ENCODE measurements around the gene DNLZ. TPM values are rescaled to one million over a fixed set of nuclear protein-coding genes. Genes with fewer than 3 reads are reported as not detected.

DNLZ gene
- total and polyA plus RNA-seq, 10 of the 15 experiments (the other 5 are each of a cell fraction or from before 2014, with no cell fraction given): 0.66 to 29.7 (median 14.7) TPM; not detected in 1

DNA sequence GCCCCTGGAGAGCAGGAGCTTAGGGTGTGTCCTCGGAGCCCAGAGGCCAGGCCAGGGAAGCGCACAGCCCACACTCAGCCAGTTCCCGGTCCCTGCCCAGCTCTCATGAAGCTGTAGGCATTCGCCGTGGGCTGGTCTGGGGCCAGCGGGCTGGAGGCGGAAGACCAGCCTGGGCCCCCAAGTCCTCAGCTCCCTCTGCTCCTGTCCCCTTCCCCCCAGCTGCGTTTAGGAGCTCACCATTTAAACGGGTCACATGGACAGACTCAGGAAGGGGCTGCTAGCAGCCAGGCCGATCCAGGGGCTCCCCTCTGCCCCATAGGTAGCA is 17.4 kb downstream of the DNLZ start:
- ChIA-PET RAD21 (ENCODE audit: unreplicated experiment) (interaction anchor here (1.4 kb wide), 1 partner anchor 139 kb away, joined by 3 read pairs; no protein-coding TSS in a partner anchor), POLR2A (no interaction called here), SMC1A (ENCODE audit: uncharacterized antibody, unreplicated experiment) (no interaction called here), CTCF (no interaction called here)
- no peak overlapping the region for H3K4me3 ChIP-seq
- no peak overlapping the region for H3K9ac ChIP-seq (ENCODE audit: control insufficient read depth, insufficient read depth, low read length)
- no peak overlapping the region for H3K27ac ChIP-seq (ENCODE audit: control insufficient read depth, insufficient read depth)
- no peak overlapping the region for H2AFZ ChIP-seq (ENCODE audit: control insufficient read depth, low read depth, low read length)
- DNase-seq (ENCODE audit: low read depth, low spot score) (no peak), FAIRE-seq (no peak), ATAC-seq (no peak)
- intact Hi-C loops (cut with micrococcal nuclease; ENCODE audit: unreplicated experiment) (no loop called here), in situ Hi-C loops (cut with MboI) (no loop called here)
- TF ChIP-seq, protein P1, sequence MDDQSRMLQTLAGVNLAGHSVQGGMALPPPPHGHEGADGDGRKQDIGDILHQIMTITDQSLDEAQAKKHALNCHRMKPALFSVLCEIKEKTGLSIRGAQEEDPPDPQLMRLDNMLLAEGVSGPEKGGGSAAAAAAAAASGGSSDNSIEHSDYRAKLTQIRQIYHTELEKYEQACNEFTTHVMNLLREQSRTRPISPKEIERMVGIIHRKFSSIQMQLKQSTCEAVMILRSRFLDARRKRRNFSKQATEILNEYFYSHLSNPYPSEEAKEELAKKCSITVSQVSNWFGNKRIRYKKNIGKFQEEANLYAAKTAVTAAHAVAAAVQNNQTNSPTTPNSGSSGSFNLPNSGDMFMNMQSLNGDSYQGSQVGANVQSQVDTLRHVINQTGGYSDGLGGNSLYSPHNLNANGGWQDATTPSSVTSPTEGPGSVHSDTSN (IDR thresholded peaks at IDR 0.05; ENCODE audit: insufficient replicate concordance, low read depth, low read length): no peak
- TF ChIP-seq MTA2 (IDR thresholded peaks at IDR 0.05; ENCODE audit: low read depth) (no peak), MEF2B (IDR thresholded peaks at IDR 0.05; ENCODE audit: partially characterized antibody, poor library complexity, severe bottlenecking) (no peak), NFIC (IDR thresholded peaks at IDR 0.05; ENCODE audit: low read depth, low read length) (no peak), SUZ12 (IDR thresholded peaks at IDR 0.05; ENCODE audit: unreplicated experiment) (no peak), SRF (IDR thresholded peaks at IDR 0.05; ENCODE audit: low read depth in 2 of 2, low read length in 2 of 2) (no peak), TCF12 (IDR thresholded peaks at IDR 0.05; ENCODE audit: low read depth, low read length) (no peak), PML (IDR thresholded peaks at IDR 0.05; ENCODE audit: low read length) (no peak), MYC (IDR thresholded peaks at IDR 0.05; ENCODE audit: insufficient read depth, insufficient read length, insufficient replicate concordance, low read length, severe bottlenecking) (no peak), NR2C1 (IDR thresholded peaks at IDR 0.05) (no peak), ZNF207 (IDR thresholded peaks at IDR 0.05; ENCODE audit: borderline replicate concordance) (no peak), SUPT20H (IDR thresholded peaks at IDR 0.05; ENCODE audit: borderline replicate concordance, control insufficient read depth, low read depth, low read length) (no peak), SREBF2 (IDR thresholded peaks at IDR 0.05; ENCODE audit: low read length) (no peak), PAX5 (IDR thresholded peaks at IDR 0.05; ENCODE audit: borderline replicate concordance, low read depth, low read length) (no peak), ZZZ3 (IDR thresholded peaks at IDR 0.05; ENCODE audit: control insufficient read depth, insufficient read length, low read depth) (no peak)
- TF ChIP-seq, protein P2, sequence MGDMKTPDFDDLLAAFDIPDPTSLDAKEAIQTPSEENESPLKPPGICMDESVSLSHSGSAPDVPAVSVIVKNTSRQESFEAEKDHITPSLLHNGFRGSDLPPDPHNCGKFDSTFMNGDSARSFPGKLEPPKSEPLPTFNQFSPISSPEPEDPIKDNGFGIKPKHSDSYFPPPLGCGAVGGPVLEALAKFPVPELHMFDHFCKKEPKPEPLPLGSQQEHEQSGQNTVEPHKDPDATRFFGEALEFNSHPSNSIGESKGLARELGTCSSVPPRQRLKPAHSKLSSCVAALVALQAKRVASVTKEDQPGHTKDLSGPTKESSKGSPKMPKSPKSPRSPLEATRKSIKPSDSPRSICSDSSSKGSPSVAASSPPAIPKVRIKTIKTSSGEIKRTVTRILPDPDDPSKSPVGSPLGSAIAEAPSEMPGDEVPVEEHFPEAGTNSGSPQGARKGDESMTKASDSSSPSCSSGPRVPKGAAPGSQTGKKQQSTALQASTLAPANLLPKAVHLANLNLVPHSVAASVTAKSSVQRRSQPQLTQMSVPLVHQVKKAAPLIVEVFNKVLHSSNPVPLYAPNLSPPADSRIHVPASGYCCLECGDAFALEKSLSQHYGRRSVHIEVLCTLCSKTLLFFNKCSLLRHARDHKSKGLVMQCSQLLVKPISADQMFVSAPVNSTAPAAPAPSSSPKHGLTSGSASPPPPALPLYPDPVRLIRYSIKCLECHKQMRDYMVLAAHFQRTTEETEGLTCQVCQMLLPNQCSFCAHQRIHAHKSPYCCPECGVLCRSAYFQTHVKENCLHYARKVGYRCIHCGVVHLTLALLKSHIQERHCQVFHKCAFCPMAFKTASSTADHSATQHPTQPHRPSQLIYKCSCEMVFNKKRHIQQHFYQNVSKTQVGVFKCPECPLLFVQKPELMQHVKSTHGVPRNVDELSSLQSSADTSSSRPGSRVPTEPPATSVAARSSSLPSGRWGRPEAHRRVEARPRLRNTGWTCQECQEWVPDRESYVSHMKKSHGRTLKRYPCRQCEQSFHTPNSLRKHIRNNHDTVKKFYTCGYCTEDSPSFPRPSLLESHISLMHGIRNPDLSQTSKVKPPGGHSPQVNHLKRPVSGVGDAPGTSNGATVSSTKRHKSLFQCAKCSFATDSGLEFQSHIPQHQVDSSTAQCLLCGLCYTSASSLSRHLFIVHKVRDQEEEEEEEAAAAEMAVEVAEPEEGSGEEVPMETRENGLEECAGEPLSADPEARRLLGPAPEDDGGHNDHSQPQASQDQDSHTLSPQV (IDR thresholded peaks at IDR 0.05): no peak
- TF ChIP-seq, protein P3, sequence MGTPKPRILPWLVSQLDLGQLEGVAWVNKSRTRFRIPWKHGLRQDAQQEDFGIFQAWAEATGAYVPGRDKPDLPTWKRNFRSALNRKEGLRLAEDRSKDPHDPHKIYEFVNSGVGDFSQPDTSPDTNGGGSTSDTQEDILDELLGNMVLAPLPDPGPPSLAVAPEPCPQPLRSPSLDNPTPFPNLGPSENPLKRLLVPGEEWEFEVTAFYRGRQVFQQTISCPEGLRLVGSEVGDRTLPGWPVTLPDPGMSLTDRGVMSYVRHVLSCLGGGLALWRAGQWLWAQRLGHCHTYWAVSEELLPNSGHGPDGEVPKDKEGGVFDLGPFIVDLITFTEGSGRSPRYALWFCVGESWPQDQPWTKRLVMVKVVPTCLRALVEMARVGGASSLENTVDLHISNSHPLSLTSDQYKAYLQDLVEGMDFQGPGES (IDR thresholded peaks at IDR 0.05): no peak
- TF ChIP-seq, protein P4, sequence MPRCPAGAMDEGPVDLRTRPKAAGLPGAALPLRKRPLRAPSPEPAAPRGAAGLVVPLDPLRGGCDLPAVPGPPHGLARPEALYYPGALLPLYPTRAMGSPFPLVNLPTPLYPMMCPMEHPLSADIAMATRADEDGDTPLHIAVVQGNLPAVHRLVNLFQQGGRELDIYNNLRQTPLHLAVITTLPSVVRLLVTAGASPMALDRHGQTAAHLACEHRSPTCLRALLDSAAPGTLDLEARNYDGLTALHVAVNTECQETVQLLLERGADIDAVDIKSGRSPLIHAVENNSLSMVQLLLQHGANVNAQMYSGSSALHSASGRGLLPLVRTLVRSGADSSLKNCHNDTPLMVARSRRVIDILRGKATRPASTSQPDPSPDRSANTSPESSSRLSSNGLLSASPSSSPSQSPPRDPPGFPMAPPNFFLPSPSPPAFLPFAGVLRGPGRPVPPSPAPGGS (IDR thresholded peaks at IDR 0.05; ENCODE audit: borderline replicate concordance, insufficient read depth, low read depth, low read length, poor library complexity, severe bottlenecking): no peak
- no peaks in the 10 kb centered on the region for H3K9me3 ChIP-seq (replicated peaks; ENCODE audit: control insufficient read depth, insufficient read depth, low read length)
- no peaks in the 10 kb centered on the region; a peak in 1 of 4 replicates for H3K27me3 ChIP-seq (replicated peaks in 1 of 2; ENCODE audit: control insufficient read depth in 2 of 2, insufficient read depth in 2 of 2, low read length in 1 of 2)
- no peaks in the 10 kb centered on the region for H4K20me1 ChIP-seq (ENCODE audit: control insufficient read depth, insufficient read depth)
- H3K4me1 ChIP-seq (ENCODE audit: control insufficient read depth, insufficient read depth, low read length): no peaks in the 10 kb centered on the region
- H3K36me3 ChIP-seq (ENCODE audit: control insufficient read depth in 2 of 2, insufficient read depth in 2 of 2, low read length in 1 of 2): no peaks in the 10 kb centered on the region
- 38% methylated on average over 10 of the region's 10 CpGs for WGBS (ENCODE audit: insufficient coverage, insufficient replicate concordance, low lambda C conversion rate, missing lambda C conversion rate)
- H3K79me2 ChIP-seq (ENCODE audit: control insufficient read depth, insufficient read depth, low read length): no peaks in the 10 kb centered on the region
- BruUV-seq (replicated peaks): no TSS peak
- no peak overlapping the region for H3K4me2 ChIP-seq (ENCODE audit: control insufficient read depth, insufficient read depth)

All from GM12878 (cell line).